Caki2 (cell line): Measurements from ENCODE around the gene KISS1. TPM values are rescaled to one million over a fixed set of nuclear protein-coding genes. Genes with fewer than 3 reads are reported as not detected.

Source experiments
- DNase-seq: peaks from one replicate; pipeline ENCODE4 v3.0.0-alpha.2; 2015; ENCODE audit warnings: low read depth
- in situ Hi-C: cut with HindIII; loops from 2 replicates; pipeline ENCODE4 v1.10.0; 2016; ENCODE audit warnings: low sequenced_read_pairs, low pct_unique_long_range_greater_than_20kb, mixed read lengths
- total RNA-seq: library from RNA; depleted of rRNA; stranded (reverse); fragments of >200 nt; shearing (Covaris generic); gene quantifications from 2 replicates; pipeline ENCODE4 v1.2.3, GENCODE V29; 2014; ENCODE audit warnings: low replicate concordance

KISS1 gene
- total RNA-seq, 1 experiment from 2014 or later: not detected

- in situ Hi-C loops: no loop called here
- DNase-seq: no peak
These were observed 23.8 kb downstream of the KISS1 start for GRCh38 chr1:204172404-204173029.

GRCh38 chr1:204171751-204172178 lies 24.5 kb downstream of the KISS1 start:
- in situ Hi-C loops: no loop called here

GRCh38 chr1:204170494-204171155 lies 25.7 kb downstream of the KISS1 start:
- in situ Hi-C loops: no loop called here
- DNase-seq: no peak

More at GRCh38 chr1:204171751-204172178, 24.5 kb downstream of the KISS1 start:
- DNase-seq: no peak

DNA sequence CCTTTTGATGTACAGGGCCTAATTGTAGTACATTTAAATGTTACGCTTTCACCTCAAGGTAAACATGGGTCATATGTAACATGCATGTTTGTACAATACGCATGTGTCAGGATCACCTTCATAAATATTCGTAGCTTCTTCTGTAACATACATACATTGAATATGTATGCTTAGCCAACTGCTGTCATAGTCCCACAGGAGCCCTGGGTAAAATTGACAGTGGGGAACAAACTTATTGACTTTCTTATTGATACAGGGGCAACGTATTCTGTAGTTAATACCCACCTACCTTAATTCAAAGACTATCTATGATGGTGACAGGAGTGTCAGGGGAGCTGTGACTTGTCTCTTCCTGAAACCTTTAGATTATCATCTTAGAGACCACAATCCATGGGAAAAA lies 26.4 kb downstream of the KISS1 start:
- in situ Hi-C loops: no loop called here
- DNase-seq: no peak

DNA sequence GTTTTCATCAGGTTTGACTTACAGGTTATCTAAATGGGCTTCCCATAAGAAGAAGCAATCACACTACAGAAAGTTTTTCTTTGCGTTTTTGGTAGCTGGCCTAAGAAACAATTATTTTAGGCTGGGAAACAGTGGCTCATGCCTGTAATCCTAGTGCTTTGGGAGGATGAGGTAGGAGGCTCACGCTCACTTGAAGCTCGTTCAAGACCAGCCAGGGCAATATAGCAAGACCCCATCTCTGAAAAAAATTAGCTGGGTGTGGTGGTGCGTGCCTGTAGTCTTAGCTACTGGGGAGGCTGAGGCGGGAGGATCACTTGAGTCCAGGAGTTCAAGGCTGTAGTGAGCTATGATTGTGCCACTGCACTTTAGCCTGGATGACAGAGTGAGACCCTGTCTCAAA lies 28.6 kb downstream of the KISS1 start:
- no peak for DNase-seq
- in situ Hi-C loops: no loop called here

- DNase-seq: no peak
- in situ Hi-C loops: no loop called here
These were observed 30.1 kb downstream of the KISS1 start, which contains the start of gene REN for GRCh38 chr1:204166219-204166618. TSS of gene REN (minus strand) at chr1:204166337. CDS start at chr1:204166293, 44 bp downstream.

GRCh38 chr1:204162494-204163074 lies 33.7 kb downstream of the KISS1 start:
- peak; percentile 76 for DNase-seq
- in situ Hi-C loops: no loop called here

GRCh38 chr1:204161609-204162493 lies 34.4 kb downstream of the KISS1 start:
- in situ Hi-C loops: no loop called here
- DNase-seq: no peak

- in situ Hi-C loops: no loop called here
- no peak for DNase-seq
These were observed 38.3 kb downstream of the KISS1 start for GRCh38 chr1:204157962-204158361.

DNA sequence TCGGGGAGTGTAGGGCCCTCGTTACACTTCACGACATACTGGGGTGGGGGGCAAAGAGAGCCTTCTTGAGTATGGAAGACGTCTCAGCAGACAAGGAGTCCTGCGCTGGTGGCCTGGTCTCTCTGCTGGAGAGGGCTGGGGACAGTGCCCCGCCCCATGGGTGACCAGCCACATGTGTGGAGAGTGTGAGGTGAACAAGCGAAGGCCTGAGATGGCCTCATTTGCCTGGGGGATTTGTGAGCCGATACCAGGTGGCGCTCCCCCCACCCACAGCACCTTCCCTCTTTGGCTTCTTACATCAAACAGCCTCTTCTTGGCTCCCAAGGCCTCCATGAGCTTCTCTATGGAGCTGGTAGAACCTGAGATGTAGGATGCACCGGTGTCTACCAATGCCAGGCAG lies 40.4 kb downstream of the KISS1 start:
- in situ Hi-C loops: no loop called here

GRCh38 chr1:204154568-204155255 lies 41.6 kb downstream of the KISS1 start:
- in situ Hi-C loops: no loop called here
- no peak for DNase-seq

More for the DNA sequence above, 40.4 kb downstream of the KISS1 start:
- DNase-seq: no peak

DNA sequence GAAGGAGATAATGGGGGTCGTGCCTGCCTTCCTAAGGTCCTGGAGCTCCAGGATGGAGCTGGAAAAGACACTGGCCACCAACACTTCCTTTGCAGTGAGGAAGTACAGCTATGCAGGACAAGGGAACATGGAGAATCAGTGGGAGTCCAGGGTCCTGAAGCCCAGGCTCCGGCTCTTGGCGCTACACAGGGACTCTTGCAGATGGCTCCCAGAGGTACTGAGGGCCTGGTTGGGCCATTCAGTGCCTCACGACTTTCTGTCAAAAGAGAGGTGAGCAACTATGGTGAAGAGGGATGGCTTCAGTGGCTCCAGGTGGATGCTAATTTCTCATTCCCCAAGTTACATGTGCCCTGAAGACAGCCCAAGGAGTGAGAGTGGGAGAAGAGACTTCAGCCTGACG lies 42.6 kb downstream of the KISS1 start:
- in situ Hi-C loops: no loop called here
- no peak for DNase-seq

DNA sequence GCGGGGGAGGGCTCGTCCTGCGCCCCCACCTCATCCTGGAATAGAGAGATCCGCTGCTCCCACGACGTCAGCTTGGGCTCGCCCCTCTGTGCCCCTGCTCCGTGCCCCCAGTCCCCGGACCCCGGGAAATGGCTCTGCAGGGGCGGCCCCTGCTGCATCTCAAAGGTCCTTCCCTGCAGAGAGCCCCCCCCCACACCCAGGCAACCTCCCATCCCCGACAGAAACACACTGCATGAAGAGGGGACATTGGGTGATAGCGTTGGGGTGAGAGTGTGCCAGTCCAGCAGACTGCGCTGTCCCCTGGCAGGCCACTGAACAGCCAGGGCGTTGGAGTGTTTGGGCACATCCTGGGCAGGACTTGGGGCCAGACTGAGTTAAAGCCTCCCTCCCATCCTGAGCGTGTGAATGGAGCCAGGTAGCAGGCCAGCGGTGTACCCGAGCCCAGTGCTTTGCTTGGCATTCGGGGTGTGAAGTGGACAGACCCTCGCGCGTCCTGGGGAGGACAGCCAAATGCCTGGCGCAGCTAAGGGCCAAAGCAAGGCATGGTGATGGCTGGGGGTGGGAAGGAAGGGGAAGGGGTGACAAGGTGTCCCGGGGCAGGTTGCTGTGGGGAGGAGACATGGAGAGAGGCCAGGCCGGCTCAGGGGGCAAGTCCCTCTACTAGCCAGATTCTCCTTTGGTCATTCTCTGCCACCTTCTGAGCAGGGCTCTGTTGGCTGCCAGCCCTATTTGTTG lies 43.8 kb downstream of the KISS1 start:
- in situ Hi-C loops: no loop called here
- no peak for DNase-seq

DNA sequence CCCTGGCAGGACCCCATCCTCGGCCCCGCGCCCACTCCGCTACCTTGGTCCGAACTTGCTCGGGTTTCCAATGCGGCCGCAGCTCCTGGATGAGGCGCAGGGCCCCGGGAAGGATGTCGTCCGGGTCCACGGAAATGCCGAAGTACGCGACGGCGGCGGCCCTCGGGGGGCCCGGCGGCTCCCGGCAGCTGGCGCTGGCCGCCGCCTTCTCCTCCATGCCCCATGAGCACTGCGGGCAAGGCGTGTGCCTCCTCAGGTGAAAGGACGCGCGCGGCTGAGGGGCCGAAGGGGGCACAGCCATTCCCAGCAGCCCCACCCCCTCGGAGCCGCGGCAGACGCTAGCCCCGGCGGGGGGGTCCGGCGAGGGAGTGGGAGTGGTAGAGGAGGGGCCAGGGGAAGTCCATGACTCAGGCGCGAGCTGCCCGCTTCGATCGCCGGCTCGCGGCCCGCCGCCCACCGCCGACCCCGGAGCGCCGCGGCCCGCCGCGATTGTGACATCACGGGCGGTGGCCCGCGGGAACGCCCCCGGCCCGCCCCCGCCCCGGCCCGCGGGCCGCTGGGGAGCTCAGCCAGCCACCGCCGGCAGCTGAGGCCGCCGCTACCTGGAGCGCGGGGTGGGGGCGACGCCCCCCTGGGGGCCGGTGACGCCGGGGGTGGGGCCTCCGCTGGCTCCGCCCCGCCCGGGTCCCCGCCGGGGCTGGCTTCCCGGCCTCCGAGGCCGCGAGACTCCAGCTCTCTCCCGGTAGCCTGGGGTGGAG lies 44.6 kb downstream of the KISS1 start, which contains the start of gene ETNK2:
ETNK2 (minus strand) TSS at position 493 of the 758 bp plus-strand sequence; CDS start at position 301, 192 bp downstream.
- peak; percentile 27 for DNase-seq
- in situ Hi-C loops: no loop called here

DNA sequence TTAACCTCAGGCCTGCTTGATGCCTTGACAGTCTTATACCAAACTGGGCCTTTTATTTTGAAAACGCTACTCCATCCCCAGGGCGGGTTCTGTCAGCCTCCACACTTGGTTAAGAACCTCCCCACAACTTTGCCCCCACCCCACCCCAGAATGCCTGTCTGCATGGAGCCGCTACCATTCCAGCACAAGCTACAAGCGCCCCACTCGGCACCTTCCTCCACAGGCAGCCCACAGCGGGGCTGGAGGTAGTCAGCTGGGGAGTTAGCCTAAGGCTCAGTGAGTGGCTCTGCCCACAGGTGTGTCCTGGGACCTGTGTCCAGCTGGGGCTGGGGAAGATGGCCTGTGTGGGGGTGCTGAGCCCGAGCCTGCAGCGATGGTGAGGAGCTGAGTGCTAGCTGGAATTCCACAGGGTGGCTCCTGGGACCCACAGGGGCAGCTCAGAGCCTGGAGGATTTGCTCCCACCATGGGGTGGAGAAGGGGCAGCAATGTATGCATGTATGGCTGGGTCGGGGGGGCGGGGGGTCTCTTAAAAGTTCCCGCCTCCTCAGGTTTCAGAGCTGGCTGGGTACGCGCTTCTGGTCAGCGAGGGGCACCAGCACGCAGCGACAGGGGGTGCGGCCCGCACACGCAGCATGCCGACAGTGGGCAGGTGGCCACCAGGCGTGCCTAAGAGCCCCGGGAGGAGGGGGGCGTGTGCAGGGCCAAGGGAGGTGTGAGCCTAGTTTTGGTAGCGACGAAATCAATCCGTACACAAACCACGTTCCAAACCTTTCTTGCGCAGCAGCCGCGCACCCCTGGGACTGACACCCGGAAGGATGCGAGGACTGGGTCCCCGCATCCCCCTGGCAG lies 45.4 kb downstream of the KISS1 start:
- DNase-seq: no peak
- in situ Hi-C loops: no loop called here
